Kidney capillary endothelial cell (primary cell): ENCODE results near the gene PLCB4.

ENCODE experiments used
- DNase-seq: peaks from one replicate; pipeline ENCODE4 v3.0.0-alpha.2; 2018; ENCODE audit warnings: low spot score

Gene PLCB4

GRCh38 chr20:9103955-9104354 is 35.1 kb downstream of the PLCB4 start:
- no peak for DNase-seq

- DNase-seq: no peak
These were observed 39.4 kb downstream of the PLCB4 start for GRCh38 chr20:9108260-9108659.

GRCh38 chr20:9109566-9109965 is 40.7 kb downstream of the PLCB4 start:
- no peak for DNase-seq

- DNase-seq: no peak
These were observed 41.5 kb downstream of the PLCB4 start for GRCh38 chr20:9110365-9110764.

GRCh38 chr20:9110916-9111432 is 42.1 kb downstream of the PLCB4 start:
- DNase-seq: no peak

- no peak for DNase-seq
These were observed 43.9 kb downstream of the PLCB4 start for GRCh38 chr20:9112541-9113515.

GRCh38 chr20:9114709-9115108 is 45.8 kb downstream of the PLCB4 start:
- DNase-seq: no peak

GRCh38 chr20:9117548-9117947 is 48.7 kb downstream of the PLCB4 start:
- DNase-seq: no peak

- DNase-seq: no peak
These were observed 50.9 kb downstream of the PLCB4 start for GRCh38 chr20:9119776-9120175.

- DNase-seq: no peak
These were observed 52.3 kb downstream of the PLCB4 start for GRCh38 chr20:9121211-9121610.

- no peak for DNase-seq
These were observed 53.7 kb downstream of the PLCB4 start for GRCh38 chr20:9122571-9122970.

- no peak for DNase-seq
These were observed 57.6 kb downstream of the PLCB4 start for GRCh38 chr20:9126527-9126926.

- DNase-seq: no peak
These were observed 59.7 kb downstream of the PLCB4 start for GRCh38 chr20:9128568-9128967.

- no peak for DNase-seq
These were observed 60.9 kb downstream of the PLCB4 start for GRCh38 chr20:9129756-9130155.

- DNase-seq: no peak
These were observed 61.6 kb downstream of the PLCB4 start for GRCh38 chr20:9130521-9130920.

- DNase-seq: no peak
These were observed 63.0 kb downstream of the PLCB4 start for GRCh38 chr20:9131841-9132240.

GRCh38 chr20:9134346-9134745 is 65.5 kb downstream of the PLCB4 start:
- DNase-seq: no peak

- DNase-seq: no peak
These were observed 67.2 kb downstream of the PLCB4 start for GRCh38 chr20:9136114-9136513.

- no peak for DNase-seq
These were observed 68.1 kb downstream of the PLCB4 start for GRCh38 chr20:9137001-9137400.

- DNase-seq: no peak
These were observed 70.4 kb downstream of the PLCB4 start for GRCh38 chr20:9139106-9139833.

GRCh38 chr20:9140162-9140760 is 71.4 kb downstream of the PLCB4 start:
- no peak for DNase-seq

- no peak for DNase-seq
These were observed 72.2 kb downstream of the PLCB4 start for GRCh38 chr20:9141070-9141469.

GRCh38 chr20:9141921-9142320 is 73.0 kb downstream of the PLCB4 start:
- DNase-seq: no peak
